C4-2B (cell line): ENCODE results near the gene SEZ6L2.

Experiments
- ZFX ChIP-seq: fragments of 450-650 bp; IDR thresholded peaks from 2 replicates; pipeline ENCODE4 v1.6.1; 2017
- TF ChIP-seq, protein P1 (sequence below): fragments of 450-650 bp; conservative IDR thresholded peaks from 2 replicates; pipeline ENCODE4 v1.5.1; 2017; ENCODE audit warnings: mild to moderate bottlenecking

DNA sequence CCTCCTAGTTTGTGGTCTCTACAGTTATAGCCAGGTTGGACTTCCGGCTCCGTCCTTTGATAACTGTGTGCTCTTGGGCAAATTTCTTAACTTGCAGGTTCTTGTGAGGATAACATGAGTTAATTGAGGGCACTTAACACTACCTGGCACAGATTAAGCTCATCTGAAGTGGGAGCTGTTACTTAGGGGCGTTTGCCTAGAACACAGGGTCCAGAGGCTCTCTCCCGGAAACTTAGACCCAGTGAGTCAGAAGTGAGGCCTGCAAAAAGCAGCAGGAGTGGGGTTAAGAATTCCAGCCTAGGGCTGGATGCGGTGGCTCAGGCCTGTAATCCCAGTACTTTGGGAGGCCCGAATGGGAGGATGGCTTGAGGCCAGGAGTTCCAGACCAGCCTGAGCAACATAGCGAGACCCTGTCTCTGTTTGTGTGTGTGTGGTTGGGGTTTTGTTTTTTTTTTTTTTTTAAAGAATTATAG, 77.7 kb downstream of the SEZ6L2 start:
- TF ChIP-seq, protein P1, sequence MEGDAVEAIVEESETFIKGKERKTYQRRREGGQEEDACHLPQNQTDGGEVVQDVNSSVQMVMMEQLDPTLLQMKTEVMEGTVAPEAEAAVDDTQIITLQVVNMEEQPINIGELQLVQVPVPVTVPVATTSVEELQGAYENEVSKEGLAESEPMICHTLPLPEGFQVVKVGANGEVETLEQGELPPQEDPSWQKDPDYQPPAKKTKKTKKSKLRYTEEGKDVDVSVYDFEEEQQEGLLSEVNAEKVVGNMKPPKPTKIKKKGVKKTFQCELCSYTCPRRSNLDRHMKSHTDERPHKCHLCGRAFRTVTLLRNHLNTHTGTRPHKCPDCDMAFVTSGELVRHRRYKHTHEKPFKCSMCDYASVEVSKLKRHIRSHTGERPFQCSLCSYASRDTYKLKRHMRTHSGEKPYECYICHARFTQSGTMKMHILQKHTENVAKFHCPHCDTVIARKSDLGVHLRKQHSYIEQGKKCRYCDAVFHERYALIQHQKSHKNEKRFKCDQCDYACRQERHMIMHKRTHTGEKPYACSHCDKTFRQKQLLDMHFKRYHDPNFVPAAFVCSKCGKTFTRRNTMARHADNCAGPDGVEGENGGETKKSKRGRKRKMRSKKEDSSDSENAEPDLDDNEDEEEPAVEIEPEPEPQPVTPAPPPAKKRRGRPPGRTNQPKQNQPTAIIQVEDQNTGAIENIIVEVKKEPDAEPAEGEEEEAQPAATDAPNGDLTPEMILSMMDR = no peak
- no peak for TF ChIP-seq ZFX
